SK-N-MC (cell line): ENCODE measurements around the gene NIP7.

Experiments
- EZH2 ChIP-seq: fragments of 200-600 bp; sonication (generic); IDR thresholded peaks from one replicate; pipeline ENCODE4 v1.6.1; 2017; ENCODE audit warnings: antibody characterized with exemption
- POLR2AphosphoS5 ChIP-seq: IDR thresholded peaks from 2 replicates; pipeline ENCODE4 v1.6.1; 2012; ENCODE audit warnings: mild to moderate bottlenecking, low read depth, low read length, borderline replicate concordance

- TF ChIP-seq EZH2 (no peak), POLR2AphosphoS5 (no peak)
These were observed 25.0 kb upstream of the NIP7 start for GRCh38 chr16:69314534-69314933.
